ENCODE data around the gene ARHGAP10. TPM values are rescaled to one million over a fixed set of nuclear protein-coding genes. Genes with fewer than 3 reads are reported as not detected.

ARHGAP10 gene
- total and polyA plus RNA-seq, 10 of the 15 experiments (the other 5 are each of a cell fraction or from before 2014, with no cell fraction given): 1.3 to 25.8 (median 17.2) TPM

GRCh38 chr4:148101235-148101634, 369.3 kb downstream of the ARHGAP10 start:
- Histone ChIP-seq H3K27ac (ENCODE audit: control insufficient read depth, insufficient read depth) (no peak overlapping the region), H2AFZ (ENCODE audit: control insufficient read depth, low read depth, low read length) (no peak overlapping the region), H3K9me3 (replicated peaks; ENCODE audit: control insufficient read depth, insufficient read depth, low read length) (no peaks in the 10 kb centered on the region), H3K27me3 (replicated peaks in 1 of 2; ENCODE audit: control insufficient read depth in 2 of 2, insufficient read depth in 2 of 2, low read length in 1 of 2) (no peaks in the 10 kb centered on the region), H4K20me1 (ENCODE audit: control insufficient read depth, insufficient read depth) (no peaks in the 10 kb centered on the region), H3K9ac (ENCODE audit: control insufficient read depth, insufficient read depth, low read length) (no peak overlapping the region), H3K4me2 (ENCODE audit: control insufficient read depth, insufficient read depth) (no peak overlapping the region), H3K4me3 (no peak overlapping the region), H3K4me1 (ENCODE audit: control insufficient read depth, insufficient read depth, low read length) (no peaks in the 10 kb centered on the region), H3K36me3 (ENCODE audit: control insufficient read depth in 2 of 2, insufficient read depth in 2 of 2, low read length in 1 of 2) (no peaks in the 10 kb centered on the region), H3K79me2 (ENCODE audit: control insufficient read depth, insufficient read depth, low read length) (no peaks in the 10 kb centered on the region)
- BruUV-seq (replicated peaks): no TSS peak
- in situ Hi-C loops (cut with MboI): no loop called here
- CTCF ChIA-PET: no interaction called here
- TF ChIP-seq KDM1A (IDR thresholded peaks at IDR 0.05; ENCODE audit: borderline replicate concordance) (no peak), ZBTB40 (IDR thresholded peaks at IDR 0.05; ENCODE audit: borderline replicate concordance) (no peak), STAT1 (conservative IDR thresholded peaks at IDR 0.05) (no peak), SREBF1 (IDR thresholded peaks at IDR 0.05; ENCODE audit: low read length) (no peak), SUPT20H (IDR thresholded peaks at IDR 0.05; ENCODE audit: borderline replicate concordance, control insufficient read depth, low read depth, low read length) (no peak), BCL3 (IDR thresholded peaks at IDR 0.05; ENCODE audit: borderline replicate concordance, insufficient read depth, low read depth, low read length, poor library complexity, severe bottlenecking) (no peak), ASH2L (IDR thresholded peaks at IDR 0.05; ENCODE audit: borderline replicate concordance, low read depth) (no peak), FOS (IDR thresholded peaks at IDR 0.05; ENCODE audit: borderline replicate concordance, extremely low read depth, insufficient read length) (no peak)
- POLR2A ChIA-PET: no interaction called here
- intact Hi-C loops (cut with micrococcal nuclease; ENCODE audit: unreplicated experiment): no loop called here
- no peak for DNase-seq (ENCODE audit: low read depth, low spot score)
- 1% methylated on average over 3 of the region's 3 CpGs for WGBS (ENCODE audit: insufficient coverage, insufficient replicate concordance, low lambda C conversion rate, missing lambda C conversion rate)
- SMC1A ChIA-PET (ENCODE audit: uncharacterized antibody, unreplicated experiment): no interaction called here
- RAD21 ChIA-PET (ENCODE audit: unreplicated experiment): no interaction called here
- no peak; the same call in 1 of the 3 replicates for ATAC-seq
- no peak for FAIRE-seq

Data from GM12878 (cell line).